ENCODE measurements around the gene RIMKLA. TPM values are rescaled to one million over a fixed set of nuclear protein-coding genes. Genes with fewer than 3 reads are reported as not detected.

RIMKLA gene
- total RNA-seq, 1 donor from 2014 or later: 0.31 TPM

DNA sequence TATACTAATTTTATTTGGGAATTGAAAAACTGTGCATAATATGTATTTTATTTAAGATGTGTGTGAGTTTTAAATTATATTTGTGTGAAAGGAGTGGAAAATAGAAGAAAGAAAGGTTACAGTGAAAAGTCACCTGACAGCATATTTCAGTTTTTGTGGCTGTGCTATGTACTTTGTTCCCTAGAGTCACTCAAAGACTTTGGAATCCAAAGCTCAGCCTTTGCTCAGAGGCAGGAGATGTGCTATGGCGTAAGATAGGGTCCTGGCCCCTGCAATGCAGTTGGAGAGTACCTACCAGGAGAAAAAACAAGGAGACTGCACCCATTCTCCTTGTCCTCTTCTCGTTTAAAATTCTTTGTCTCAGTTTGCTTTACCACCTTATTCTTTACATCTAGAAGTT lies 85.4 kb downstream of the RIMKLA start:
- TF ChIP-seq, protein P1, sequence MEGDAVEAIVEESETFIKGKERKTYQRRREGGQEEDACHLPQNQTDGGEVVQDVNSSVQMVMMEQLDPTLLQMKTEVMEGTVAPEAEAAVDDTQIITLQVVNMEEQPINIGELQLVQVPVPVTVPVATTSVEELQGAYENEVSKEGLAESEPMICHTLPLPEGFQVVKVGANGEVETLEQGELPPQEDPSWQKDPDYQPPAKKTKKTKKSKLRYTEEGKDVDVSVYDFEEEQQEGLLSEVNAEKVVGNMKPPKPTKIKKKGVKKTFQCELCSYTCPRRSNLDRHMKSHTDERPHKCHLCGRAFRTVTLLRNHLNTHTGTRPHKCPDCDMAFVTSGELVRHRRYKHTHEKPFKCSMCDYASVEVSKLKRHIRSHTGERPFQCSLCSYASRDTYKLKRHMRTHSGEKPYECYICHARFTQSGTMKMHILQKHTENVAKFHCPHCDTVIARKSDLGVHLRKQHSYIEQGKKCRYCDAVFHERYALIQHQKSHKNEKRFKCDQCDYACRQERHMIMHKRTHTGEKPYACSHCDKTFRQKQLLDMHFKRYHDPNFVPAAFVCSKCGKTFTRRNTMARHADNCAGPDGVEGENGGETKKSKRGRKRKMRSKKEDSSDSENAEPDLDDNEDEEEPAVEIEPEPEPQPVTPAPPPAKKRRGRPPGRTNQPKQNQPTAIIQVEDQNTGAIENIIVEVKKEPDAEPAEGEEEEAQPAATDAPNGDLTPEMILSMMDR (IDR thresholded peaks at IDR 0.05; ENCODE audit: unreplicated experiment): no peak

DNA sequence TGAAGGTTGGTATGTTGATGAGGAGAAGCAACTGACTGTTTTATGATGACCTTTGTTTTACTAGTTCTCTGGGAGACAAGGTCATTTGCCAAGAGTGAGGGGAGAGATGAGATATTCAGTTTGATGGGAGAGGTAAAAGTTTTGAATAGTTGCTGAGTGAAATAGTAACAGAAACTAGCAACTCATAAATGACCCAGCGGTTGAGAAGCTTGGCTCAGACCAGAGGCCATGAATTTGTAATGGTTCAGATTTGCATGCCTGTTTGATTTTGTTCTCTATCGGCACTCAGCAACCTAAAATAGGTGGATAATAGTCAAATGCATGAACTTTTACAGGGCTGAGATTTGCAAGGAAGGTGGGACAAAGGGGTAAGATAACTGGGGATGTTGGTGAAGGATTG lies 89.1 kb downstream of the RIMKLA start:
- H3K36me3 Mint-ChIP-seq: no peaks in the 10 kb centered on the region
- TF ChIP-seq, protein P1 (IDR thresholded peaks at IDR 0.05; ENCODE audit: unreplicated experiment): no peak
- H3K4me1 Mint-ChIP-seq: peaks cover under 1% of the 10 kb centered on the region
- H3K27me3 Mint-ChIP-seq (ENCODE audit: low read depth): peaks cover 5% of the 10 kb centered on the region
- no peak overlapping the region for H3K4me3 Mint-ChIP-seq
- H3K27ac Mint-ChIP-seq: no peak overlapping the region
- H3K9me3 Mint-ChIP-seq: no peaks in the 10 kb centered on the region
- no peak for DNase-seq (ENCODE audit: low spot score in 2 of 2, unreplicated experiment in 2 of 2)

More for the DNA sequence above, 85.4 kb downstream of the RIMKLA start:
- Mint-ChIP-seq H3K4me1 (peaks cover 17% of the 10 kb centered on the region), H3K27me3 (ENCODE audit: low read depth) (peaks cover 5% of the 10 kb centered on the region), H3K4me3 (no peak overlapping the region), H3K36me3 (no peaks in the 10 kb centered on the region), H3K9me3 (no peaks in the 10 kb centered on the region), H3K27ac (no peak overlapping the region)
- DNase-seq (ENCODE audit: low spot score in 2 of 2, unreplicated experiment in 2 of 2): no peak

Other genes starting within 250 kb of the RIMKLA start
- not detected in 3 replicates for gene GUCA2B, start 227.4 kb upstream of the RIMKLA start, total RNA-seq
- gene GUCA2A, start 216.0 kb upstream of the RIMKLA start, total RNA-seq: not detected in 3 replicates
- gene FOXJ3, start 45.6 kb upstream of the RIMKLA start, total RNA-seq: 79.7 to 82.2 TPM (median 81.6 TPM) in 3 replicates
- gene ZMYND12, start 75.2 kb downstream of the RIMKLA start, total RNA-seq: 0.54 to 0.91 TPM (median 0.76 TPM) in 3 replicates
- gene PPCS, start 75.8 kb downstream of the RIMKLA start, total RNA-seq: 40.0 to 45.0 TPM (median 41.3 TPM) in 3 replicates
- gene CCDC30, start 82.5 kb downstream of the RIMKLA start, total RNA-seq: 5.1 to 7.5 TPM (median 5.8 TPM) in 3 replicates